HEK293 (cell line): ENCODE results near the gene KCTD2.

Source experiments
- CTCF ChIA-PET: fragments of 350-600 bp; formaldehyde crosslinking; extraction: SDS; loops from one replicate; lab custom pipeline; 2021; ENCODE audit warnings: antibody characterized with exemption; lab: Yijun Ruan, JAX
- POLR2A ChIA-PET: fragments of 300-600 bp; formaldehyde crosslinking; extraction: SDS; loops from one replicate; lab custom pipeline; 2020; ENCODE audit warnings: antibody characterized with exemption, inconsistent platforms; lab: Yijun Ruan, JAX
- H3K27ac ChIP-seq: fragments of 200-500 bp; sonication (Bioruptor generic); 2 replicates; pipeline ENCODE4 v1.5.1; 2014; ENCODE audit warnings: low read depth, low read length, control low read depth, inconsistent platforms; ENCODE audit errors: extremely low read depth
- H3K36me3 ChIP-seq, 2 experiments: fragments of 200-500 bp in 1 of 2; sonication (Bioruptor generic) in 1 of 2; 1 replicate in 1 of 2; 2 replicates in 1 of 2; pipeline ENCODE4 v1.5.1; 2014 to 2017; ENCODE audit warnings: inconsistent platforms in 2 of 2, low read length in 2 of 2; ENCODE audit not compliant: control insufficient read depth in 2 of 2, insufficient read depth in 1 of 2
- H3K4me1 ChIP-seq: fragments of 200-500 bp; sonication (Bioruptor generic); 2 replicates; pipeline ENCODE4 v1.5.1; 2014; ENCODE audit warnings: mild to moderate bottlenecking, low read length, inconsistent platforms; ENCODE audit not compliant: control insufficient read depth, insufficient read depth
- H3K4me3 ChIP-seq: 2 replicates; pipeline ENCODE4 v1.5.1; 2011; ENCODE audit warnings: low read depth, mild to moderate bottlenecking, control low read depth, low read length, moderate library complexity
- H3K9me3 ChIP-seq: fragments of 200-500 bp; sonication (Bioruptor generic); 2 replicates; pipeline ENCODE4 v1.5.1; 2014; ENCODE audit warnings: low read depth, low read length, inconsistent platforms; ENCODE audit not compliant: control insufficient read depth, insufficient read depth
- ELK4 ChIP-seq: IDR thresholded peaks from 2 replicates; pipeline ENCODE4 v1.6.1; 2011; ENCODE audit warnings: mild to moderate bottlenecking, low read depth, low read length, borderline replicate concordance
- GLI2 ChIP-seq: fragments of 450-650 bp; formaldehyde crosslinking; IDR thresholded peaks from 2 replicates; pipeline ENCODE4; 2017; ENCODE audit warnings: missing biosample characterization, missing genetic modification characterization, low read depth, borderline replicate concordance
- GLIS1 ChIP-seq: fragments of 450-650 bp; formaldehyde crosslinking; IDR thresholded peaks from 2 replicates; pipeline ENCODE4 v1.5.1; 2016; ENCODE audit warnings: missing biosample characterization, missing genetic modification characterization
- PBX3 ChIP-seq: sonication (generic); formaldehyde crosslinking; IDR thresholded peaks from 2 replicates; pipeline ENCODE4 v1.8.1; 2022; ENCODE audit warnings: mild to moderate bottlenecking, moderate library complexity, missing genetic modification reagents
- SALL2 ChIP-seq: fragments of 450-650 bp; formaldehyde crosslinking; IDR thresholded peaks from 2 replicates; pipeline ENCODE4 v1.5.0; 2017; ENCODE audit warnings: missing biosample characterization, mild to moderate bottlenecking, missing genetic modification characterization, borderline replicate concordance
- ZBTB6 ChIP-seq: fragments of 450-650 bp; formaldehyde crosslinking; IDR thresholded peaks from 2 replicates; pipeline ENCODE4 v1.5.1; 2017; ENCODE audit warnings: missing biosample characterization, missing genetic modification characterization
- ZIC2 ChIP-seq: fragments of 450-650 bp; formaldehyde crosslinking; IDR thresholded peaks from 2 replicates; pipeline ENCODE4 v1.5.1; 2016; ENCODE audit warnings: missing biosample characterization, missing genetic modification characterization
- ZNF121 ChIP-seq: fragments of 450-650 bp; formaldehyde crosslinking; IDR thresholded peaks from 2 replicates; pipeline ENCODE4 v1.5.1; 2016; ENCODE audit warnings: missing biosample characterization, missing genetic modification characterization
- ZNF239 ChIP-seq: fragments of 450-650 bp; formaldehyde crosslinking; IDR thresholded peaks from 2 replicates; pipeline ENCODE4 v1.5.1; 2016; ENCODE audit warnings: missing biosample characterization, missing genetic modification characterization
- ZNF280C ChIP-seq: fragments of 450-650 bp; formaldehyde crosslinking; IDR thresholded peaks from 2 replicates; pipeline ENCODE4 v1.5.1; 2016; ENCODE audit warnings: missing biosample characterization, missing genetic modification characterization
- ZNF350 ChIP-seq: fragments of 450-650 bp; formaldehyde crosslinking; IDR thresholded peaks from 2 replicates; pipeline ENCODE4 v1.5.0; 2017; ENCODE audit warnings: missing biosample characterization, mild to moderate bottlenecking, missing genetic modification characterization
- ZNF362 ChIP-seq: fragments of 450-650 bp; formaldehyde crosslinking; IDR thresholded peaks from 2 replicates; pipeline ENCODE4 v1.5.1; 2016; ENCODE audit warnings: missing biosample characterization, missing genetic modification characterization
- ZNF558 ChIP-seq: fragments of 450-650 bp; formaldehyde crosslinking; IDR thresholded peaks from 2 replicates; pipeline ENCODE4 v1.5.1; 2016; ENCODE audit warnings: missing biosample characterization, missing genetic modification characterization
- ZNF600 ChIP-seq: fragments of 450-650 bp; formaldehyde crosslinking; IDR thresholded peaks from 2 replicates; pipeline ENCODE4 v1.5.1; 2016; ENCODE audit warnings: missing biosample characterization, missing genetic modification characterization
- ZNF621 ChIP-seq: fragments of 450-650 bp; formaldehyde crosslinking; IDR thresholded peaks from 2 replicates; pipeline ENCODE4 v1.5.1; 2017; ENCODE audit warnings: missing biosample characterization, missing genetic modification characterization
- ZNF624 ChIP-seq: fragments of 450-650 bp; formaldehyde crosslinking; IDR thresholded peaks from 2 replicates; pipeline ENCODE4 v1.5.1; 2017; ENCODE audit warnings: missing biosample characterization, missing genetic modification characterization
- ZNF654 ChIP-seq: fragments of 450-650 bp; formaldehyde crosslinking; IDR thresholded peaks from 2 replicates; pipeline ENCODE4 v1.5.1; 2016; ENCODE audit warnings: low read depth, missing biosample characterization, missing genetic modification characterization
- ZNF670 ChIP-seq: fragments of 450-650 bp; formaldehyde crosslinking; IDR thresholded peaks from 2 replicates; pipeline ENCODE4 v1.5.1; 2016; ENCODE audit warnings: missing biosample characterization, missing genetic modification characterization, low read depth
- ZSCAN18 ChIP-seq: fragments of 450-650 bp; formaldehyde crosslinking; IDR thresholded peaks from 2 replicates; pipeline ENCODE4 v1.5.1; 2016; ENCODE audit warnings: missing biosample characterization, missing genetic modification characterization

The KCTD2 gene

GRCh38 chr17:75059369-75060345, 12.6 kb downstream of the KCTD2 start:
- H3K36me3 ChIP-seq = peaks cover 42 to 81% of the 10 kb centered on the region in 2 experiments

GRCh38 chr17:75060434-75061054, 13.5 kb downstream of the KCTD2 start:
- TF ChIP-seq ZNF121 (tag by site-specific recombination) (no peak), ELK4 (no peak), ZNF600 (tag by site-specific recombination) (no peak), ZIC2 (no peak)
- ChIA-PET CTCF (interaction anchor here (0.6 to 15.6 kb wide), 21 partner anchors 9 to 352 kb away, joined by 3 to 117 read pairs (median 5); partner anchors contain the start of genes ARMC7 and KCTD2), POLR2A (interaction anchor here (0.5 to 1.5 kb wide), 10 partner anchors 12 to 112 kb away, joined by 3 to 6 read pairs (median 4); partner anchors contain the start of genes ARMC7, ATP5PD and KCTD2)
- H3K9me3 ChIP-seq = no peaks in the 10 kb centered on the region
- no peak overlapping the region for H3K27ac ChIP-seq
- peaks cover 37 to 81% of the 10 kb centered on the region in 2 experiments for H3K36me3 ChIP-seq
- H3K4me3 ChIP-seq = no peak overlapping the region
- H3K4me1 ChIP-seq = no peaks in the 10 kb centered on the region

More at GRCh38 chr17:75059369-75060345, 12.6 kb downstream of the KCTD2 start:
- no peak for TF ChIP-seq ZNF624 (tag by site-specific recombination)
- TF ChIP-seq ZBTB6 (tag by site-specific recombination) = 0 out of 2 replicates have a peak, but pooled peaks have one; percentile 15
- peak; percentile 50 for TF ChIP-seq ZNF654 (tag by site-specific recombination)
- Histone ChIP-seq H3K9me3 (no peaks in the 10 kb centered on the region), H3K4me3 (no peak overlapping the region), H3K4me1 (no peaks in the 10 kb centered on the region), H3K27ac (0 out of 2 replicates have a peak overlapping the region, but pooled peaks have one; percentile 44)
- ChIA-PET CTCF (interaction anchor here (0.6 to 15.6 kb wide), 23 partner anchors 10 to 293 kb away, joined by 3 to 117 read pairs (median 4); partner anchors contain the start of genes ARMC7 and KCTD2), POLR2A (interaction anchor here (0.5 to 1.5 kb wide), 11 partner anchors 11 to 113 kb away, joined by 3 to 6 read pairs (median 4); partner anchors contain the start of genes ARMC7, ATP5PD and KCTD2)

GRCh38 chr17:75061055-75061438, 14.0 kb downstream of the KCTD2 start:
- no peaks in the 10 kb centered on the region for H3K4me1 ChIP-seq
- ChIA-PET POLR2A (interaction anchor here (0.6 to 1.3 kb wide), 4 partner anchors 12 to 60 kb away, joined by 3 to 5 read pairs (median 4); no protein-coding TSS in a partner anchor), CTCF (interaction anchor here (0.6 to 15.6 kb wide), 14 partner anchors 10 to 351 kb away, joined by 3 to 117 read pairs (median 4); partner anchors contain the start of genes ARMC7 and KCTD2)
- H3K9me3 ChIP-seq = no peaks in the 10 kb centered on the region
- no peak overlapping the region for H3K4me3 ChIP-seq
- H3K27ac ChIP-seq = no peak overlapping the region
- H3K36me3 ChIP-seq = peaks cover 37 to 77% of the 10 kb centered on the region in 2 experiments
- TF ChIP-seq GLIS1 (tag by site-specific recombination) = no peak
- TF ChIP-seq PBX3 (CRISPR knock-in tag) = no peak
- no peak for TF ChIP-seq GLI2 (tag by site-specific recombination)
- TF ChIP-seq ZNF350 (tag by site-specific recombination) = no peak
- TF ChIP-seq ZNF621 (tag by site-specific recombination) = no peak
- no peak for TF ChIP-seq ZNF239 (tag by site-specific recombination)
- TF ChIP-seq ZSCAN18 = no peak
- TF ChIP-seq ZNF558 = no peak
- no peak for TF ChIP-seq ZNF280C (tag by site-specific recombination)
- no peak for TF ChIP-seq ZNF670 (tag by site-specific recombination)
- no peak for TF ChIP-seq ZNF362 (tag by site-specific recombination)
- no peak for TF ChIP-seq SALL2
